Progenitor cell of endocrine pancreas (in vitro differentiated cells): ENCODE measurements around the gene KIFAP3. TPM values are rescaled to one million over a fixed set of nuclear protein-coding genes. Genes with fewer than 3 reads are reported as not detected.
A peak's percentile ranks its signal among the peaks of the same experiment; 100 is the strongest.

Experiments
- DNase-seq: peaks from one replicate; pipeline ENCODE4 v3.0.0; 2021; ENCODE audit warnings: low spot score; ENCODE audit not compliant: unreplicated experiment
- H3K27ac Mint-ChIP-seq: 2 replicates; pipeline ENCODE4 v1.8.0; 2021; ENCODE audit warnings: mild to moderate bottlenecking, moderate library complexity, mixed read lengths
- H3K27me3 Mint-ChIP-seq: 2 replicates; pipeline ENCODE4 v1.8.0; 2021; ENCODE audit warnings: mixed read lengths
- H3K36me3 Mint-ChIP-seq: 2 replicates; pipeline ENCODE4 v1.8.0; 2022; ENCODE audit warnings: mixed read lengths; ENCODE audit not compliant: insufficient read depth
- H3K4me1 Mint-ChIP-seq: 2 replicates; pipeline ENCODE4 v1.8.0; 2021; ENCODE audit warnings: low read depth, mixed read lengths
- H3K4me3 Mint-ChIP-seq: 2 replicates; pipeline ENCODE4 v1.8.0; 2021; ENCODE audit warnings: low read depth, mild to moderate bottlenecking, moderate library complexity, mixed read lengths
- H3K9me3 Mint-ChIP-seq: 2 replicates; pipeline ENCODE4 v1.8.0; 2021; ENCODE audit warnings: low read depth, mixed read lengths
- CTCF ChIP-seq: fragments of 200-600 bp; sonication (generic); IDR thresholded peaks from one replicate; pipeline ENCODE4 v1.5.0; 2021; ENCODE audit warnings: antibody characterized with exemption, mild to moderate bottlenecking; ENCODE audit not compliant: unreplicated experiment
- total RNA-seq: library from RNA; stranded (reverse); gene quantifications from 2 replicates; pipeline ENCODE4 v1.2.1, GENCODE V29; 2021

KIFAP3 gene
- total RNA-seq, 1 donor from 2014 or later = 24.6 TPM

GRCh38 chr1:169929210-169929526, 145.3 kb downstream of the KIFAP3 start:
- DNase-seq = no peak
- Mint-ChIP-seq H3K9me3 (no peaks in the 10 kb centered on the region), H3K4me3 (no peak overlapping the region), H3K4me1 (peaks cover 5% of the 10 kb centered on the region), H3K36me3 (no peaks in the 10 kb centered on the region), H3K27ac (no peak overlapping the region), H3K27me3 (no peaks in the 10 kb centered on the region)
- no peak for TF ChIP-seq CTCF

DNA sequence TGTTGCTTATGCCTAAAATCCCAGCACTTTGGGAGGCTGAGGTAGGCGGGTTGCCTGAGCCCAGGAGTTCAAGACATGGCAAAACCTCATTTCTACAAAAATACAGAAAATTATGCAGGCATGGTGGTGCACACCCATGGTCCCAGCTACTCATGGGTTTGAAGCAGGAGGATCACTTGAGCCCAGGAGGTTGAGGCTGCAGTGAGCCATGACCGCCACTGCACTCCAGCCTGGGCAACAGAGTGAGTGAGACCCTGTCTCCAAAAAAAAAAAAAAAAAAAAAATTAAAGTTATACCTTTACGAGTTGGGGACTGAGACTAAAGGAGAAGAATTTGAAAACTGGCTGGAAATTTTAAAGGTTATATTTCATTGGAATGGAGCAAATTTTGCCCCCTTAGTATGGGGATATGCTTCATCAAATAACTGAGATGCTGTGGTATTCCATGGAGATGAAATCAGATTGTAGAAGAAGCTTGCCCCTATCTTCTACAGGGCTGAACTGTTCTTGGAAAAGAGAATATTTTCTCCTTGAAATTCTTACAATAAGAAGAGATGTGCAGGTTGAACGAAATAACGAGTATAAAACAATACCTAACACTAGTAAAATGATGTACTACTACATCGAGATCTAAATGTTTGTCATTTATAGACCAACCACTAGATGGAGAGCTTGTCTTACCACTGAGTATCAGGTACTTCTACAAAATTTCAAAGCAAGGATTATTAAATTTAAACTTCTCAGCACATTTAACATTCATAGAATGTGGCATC, 145.9 kb downstream of the KIFAP3 start:
- no peaks in the 10 kb centered on the region for H3K36me3 Mint-ChIP-seq
- H3K9me3 Mint-ChIP-seq = no peaks in the 10 kb centered on the region
- peaks cover 5% of the 10 kb centered on the region for H3K4me1 Mint-ChIP-seq
- no peak overlapping the region for H3K27ac Mint-ChIP-seq
- no peaks in the 10 kb centered on the region for H3K27me3 Mint-ChIP-seq
- no peak for DNase-seq
- peak; percentile 83 for TF ChIP-seq CTCF
- H3K4me3 Mint-ChIP-seq = no peak overlapping the region

DNA sequence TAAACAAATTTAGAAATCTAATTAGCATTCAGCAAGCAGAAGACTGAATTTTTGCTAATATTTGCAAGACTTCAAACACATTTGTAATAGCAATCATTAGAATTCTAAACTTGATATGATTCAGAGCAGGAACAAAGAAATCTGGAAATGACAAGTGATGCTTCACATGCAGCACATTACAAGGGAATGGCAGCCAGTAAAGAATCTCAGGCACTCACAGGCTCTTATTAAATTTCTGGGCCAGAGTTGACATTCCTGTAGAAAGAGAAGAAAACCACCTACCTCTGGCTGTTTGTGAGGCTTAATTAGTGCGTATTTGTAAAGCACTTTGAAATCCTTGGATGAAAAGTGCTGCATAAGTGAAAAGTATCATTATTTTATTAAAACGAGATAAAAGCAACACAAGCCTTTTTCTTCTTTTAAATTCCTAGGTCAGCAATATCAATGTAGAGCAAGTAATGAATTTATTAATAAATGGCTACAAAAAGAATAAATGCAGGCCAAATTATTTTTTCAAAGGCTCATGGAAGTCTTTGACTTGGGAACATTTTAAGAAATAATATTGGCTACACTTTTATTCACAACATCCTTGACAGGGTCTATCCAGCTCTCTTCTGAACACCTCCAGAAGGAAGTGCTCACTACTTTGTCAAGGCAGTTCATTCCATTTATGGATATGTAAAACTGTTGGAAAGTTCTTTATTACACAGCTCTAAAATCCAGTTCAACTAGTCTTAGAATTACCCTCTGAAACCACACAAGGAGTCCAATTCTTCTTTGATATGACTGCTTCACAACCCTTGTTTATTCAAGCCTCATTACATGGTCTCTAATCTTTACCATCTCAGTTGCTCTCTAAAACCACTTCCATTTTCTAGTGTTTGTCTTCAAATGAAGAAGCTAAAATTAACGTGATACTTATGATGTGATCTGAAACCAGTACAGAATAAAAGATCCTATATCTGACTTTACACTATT, 148.7 kb downstream of the KIFAP3 start:
- no peak for TF ChIP-seq CTCF
- Mint-ChIP-seq H3K36me3 (no peaks in the 10 kb centered on the region), H3K9me3 (no peaks in the 10 kb centered on the region), H3K4me3 (peak overlapping the region; percentile 5), H3K27ac (no peak overlapping the region), H3K27me3 (no peaks in the 10 kb centered on the region), H3K4me1 (peaks cover 5% of the 10 kb centered on the region)
- no peak for DNase-seq

DNA sequence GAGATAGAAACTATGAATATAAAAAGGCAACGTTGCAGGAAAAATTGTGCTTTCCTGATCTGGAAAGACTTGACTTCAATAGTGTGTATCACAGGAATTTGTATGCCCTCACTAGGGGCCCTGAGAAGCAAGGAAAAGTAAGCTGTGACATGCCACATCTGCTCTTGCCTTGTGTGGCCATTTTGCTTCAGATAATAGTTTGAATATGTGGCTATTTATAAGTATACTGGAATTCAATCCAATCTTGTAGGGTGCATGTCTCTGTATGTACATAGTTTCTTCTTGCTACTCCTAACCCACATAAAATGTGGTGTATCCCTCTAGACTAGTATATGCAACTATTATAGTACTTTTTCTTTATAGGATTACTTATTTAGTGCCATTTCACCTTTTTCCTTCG, 149.7 kb downstream of the KIFAP3 start:
- Mint-ChIP-seq H3K4me1 (peaks cover 5% of the 10 kb centered on the region), H3K9me3 (no peaks in the 10 kb centered on the region), H3K4me3 (no peak overlapping the region), H3K36me3 (no peaks in the 10 kb centered on the region), H3K27ac (no peak overlapping the region), H3K27me3 (no peaks in the 10 kb centered on the region)
- no peak for TF ChIP-seq CTCF
- DNase-seq = no peak

- Mint-ChIP-seq H3K9me3 (no peaks in the 10 kb centered on the region), H3K36me3 (no peaks in the 10 kb centered on the region), H3K27me3 (no peaks in the 10 kb centered on the region), H3K4me3 (no peak overlapping the region), H3K4me1 (peaks cover 5% of the 10 kb centered on the region), H3K27ac (no peak overlapping the region)
- no peak for TF ChIP-seq CTCF
- no peak for DNase-seq
Measured at GRCh38 chr1:169924063-169924462, 150.4 kb downstream of the KIFAP3 start.
